HG03039 (cell line): Measurements from ENCODE around the gene CRHBP.

Source experiments
- ATAC-seq: cut with Tn5 transposase; IDR thresholded peaks from one replicate; pipeline ENCODE4 v1.9.1; 2021; ENCODE audit warnings: mild to moderate bottlenecking, moderate library complexity; ENCODE audit not compliant: unreplicated experiment

Gene CRHBP

DNA sequence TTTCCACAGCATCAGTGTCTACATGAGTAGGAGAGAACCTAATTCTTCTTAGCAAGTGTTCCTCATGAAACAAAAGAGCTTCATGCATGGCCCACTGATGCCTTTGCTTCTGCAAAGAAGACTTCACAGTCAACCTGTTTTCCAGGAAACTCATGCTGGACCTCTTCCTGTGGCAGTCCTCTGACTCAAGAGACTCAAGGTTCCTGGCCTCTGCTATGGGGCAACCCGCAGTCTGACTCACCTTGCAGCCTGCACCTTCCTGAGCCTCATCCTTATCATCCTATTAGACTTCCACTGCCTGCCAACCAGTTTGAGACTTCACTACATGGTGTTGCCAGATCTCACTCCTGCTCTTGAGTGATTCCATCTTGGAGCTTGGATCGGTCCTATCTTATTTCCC, 59.8 kb downstream of the CRHBP start:
- no peak for ATAC-seq

DNA sequence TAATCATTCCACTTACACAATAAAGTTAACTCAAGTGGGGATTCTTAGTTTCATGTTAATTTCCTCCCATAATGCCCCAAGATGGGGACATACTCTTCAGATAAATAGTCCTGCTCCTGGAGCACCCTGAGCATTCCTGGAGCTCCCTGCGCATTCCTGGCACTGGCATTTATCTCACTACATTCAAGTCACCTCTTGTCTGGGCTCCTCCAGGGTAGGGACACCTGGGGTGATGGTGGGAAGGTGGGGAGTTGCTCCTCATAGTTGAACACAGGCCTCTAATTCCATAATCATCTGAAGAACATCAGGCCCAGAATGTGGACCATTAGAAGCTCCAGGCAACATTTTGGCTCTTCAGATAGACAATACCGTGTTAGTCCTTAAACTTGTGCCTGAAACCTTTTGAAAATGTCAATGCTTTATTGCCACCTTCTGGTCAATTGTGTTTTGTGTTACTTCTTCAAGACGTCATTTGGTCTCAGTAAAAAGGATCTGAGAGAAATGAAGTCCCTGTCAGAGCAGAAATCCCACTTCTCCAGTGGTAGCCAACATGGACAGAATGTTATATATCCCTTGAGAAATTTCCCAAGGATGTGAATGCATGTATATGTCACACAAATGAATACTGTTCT, 63.2 kb downstream of the CRHBP start:
- no peak for ATAC-seq

DNA sequence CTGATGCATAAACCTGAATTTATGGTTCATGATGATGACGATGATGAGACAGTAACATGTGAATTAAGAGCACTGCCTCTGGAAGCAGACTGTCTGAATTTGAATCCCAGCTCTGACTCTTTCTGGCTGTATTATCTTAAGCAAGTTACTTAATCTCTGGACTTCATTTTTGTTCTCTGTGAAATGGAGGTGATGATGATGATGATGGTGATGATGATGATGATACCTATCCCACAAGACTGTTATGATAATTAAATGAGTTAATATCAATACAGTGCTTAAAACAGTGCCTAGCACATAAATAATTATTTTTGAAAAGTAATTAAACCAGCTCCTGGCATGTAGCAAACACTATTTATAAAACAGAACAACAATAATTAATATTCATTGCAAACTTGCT, 64.1 kb downstream of the CRHBP start:
- ATAC-seq = no peak

DNA sequence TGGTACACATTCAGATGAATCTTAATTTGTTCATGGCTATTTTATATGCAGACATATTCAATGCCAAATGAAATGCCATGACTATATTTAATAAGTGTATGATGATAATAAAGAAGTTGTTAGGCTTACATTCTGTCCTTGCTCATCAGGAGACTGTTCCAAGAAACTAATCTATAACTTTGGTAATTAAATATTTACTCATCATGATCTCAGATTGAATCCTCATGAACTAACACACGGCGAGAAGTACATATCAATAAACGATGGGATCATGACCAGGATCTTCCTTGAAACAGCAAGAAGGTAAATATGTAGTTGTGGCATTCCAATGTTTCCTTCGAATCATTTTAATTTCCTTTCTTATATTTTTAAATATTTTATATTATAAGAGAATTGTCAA, 64.8 kb downstream of the CRHBP start:
- no peak for ATAC-seq
